Suprapubic skin (tissue), 3 donors: ENCODE results near the gene SP100.

Experiments used
- CTCF ChIP-seq, 2 donors: fragments of 200-600 bp in 1 of 2; fragments of 450-650 bp in 1 of 2; sonication (generic) in 1 of 2; IDR thresholded peaks; one replicate each; pipeline ENCODE4 v1.5.1; 2016 to 2019; ENCODE audit warnings: antibody characterized with exemption in 2 of 2, mild to moderate bottlenecking in 1 of 2, moderate library complexity in 1 of 2
- POLR2A ChIP-seq, 2 donors: fragments of 450-650 bp; IDR thresholded peaks; one replicate each; pipeline ENCODE4 v1.6.1; 2017; ENCODE audit warnings: antibody characterized with exemption in 2 of 2, mild to moderate bottlenecking in 2 of 2, moderate library complexity in 2 of 2

GRCh38 chr2:230496891-230497290, 80.9 kb downstream of the SP100 start:
- TF ChIP-seq CTCF (IDR thresholded peaks at IDR 0.05) (no peak), POLR2A (IDR thresholded peaks at IDR 0.05) (no peak)
